Activated CD4-positive, alpha-beta T cell treated with anti-CD3 and anti-CD28 coated beads, Interleukin-10, Interleukin-2, amounts not matched to agents 100 ng/mL and 50 ng/mL, durations not matched to agents 16 hours and 8 hours (primary cell): Measurements from ENCODE around the gene PPM1F.

Experiments
- DNase-seq: peaks from one replicate; pipeline ENCODE4 v3.0.0-alpha.2; 2020

Gene PPM1F

DNA sequence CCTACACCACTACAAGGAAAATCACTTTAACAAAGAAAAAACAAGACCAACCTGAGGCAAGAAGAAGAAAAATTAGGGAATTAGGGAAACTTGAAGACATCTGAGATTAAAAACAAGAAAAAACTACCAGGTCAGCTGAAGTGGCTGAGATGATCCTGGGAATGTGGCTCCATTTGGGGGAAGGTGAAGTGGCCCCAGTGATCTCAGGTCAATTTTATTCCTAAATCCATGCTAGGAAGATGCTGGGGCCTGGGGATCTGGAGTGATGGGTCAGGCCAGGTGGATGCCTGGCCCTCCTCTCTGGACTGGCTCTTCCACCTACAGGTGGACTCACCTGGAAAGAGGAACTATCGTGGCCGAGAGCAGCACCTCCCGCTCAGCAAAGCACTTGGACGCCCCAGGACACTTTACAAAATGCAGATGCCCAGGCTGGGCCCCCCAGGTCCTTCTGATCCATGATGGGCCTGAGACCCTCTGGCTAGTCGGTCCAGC, 23.3 kb upstream of the PPM1F start:
- DNase-seq = no peak

DNA sequence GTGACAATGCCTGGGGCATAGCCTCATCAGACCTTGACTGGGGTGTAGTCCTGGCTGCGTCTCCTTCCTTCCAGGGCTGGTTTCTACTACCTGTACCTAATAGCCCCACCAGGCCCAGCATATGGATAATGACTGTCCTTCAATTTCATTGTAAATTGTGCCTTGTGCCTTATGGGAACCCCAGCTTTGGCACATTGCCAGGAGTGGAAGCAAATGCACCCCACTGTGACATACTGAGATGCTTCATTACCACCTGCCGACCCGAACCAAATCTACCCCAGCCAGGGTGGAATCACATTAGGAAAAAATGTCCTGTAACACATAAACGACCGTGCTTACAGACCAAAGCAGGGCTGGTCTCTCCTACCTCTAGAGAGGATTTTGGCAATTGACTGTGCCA, 22.6 kb upstream of the PPM1F start:
- no peak for DNase-seq

DNA sequence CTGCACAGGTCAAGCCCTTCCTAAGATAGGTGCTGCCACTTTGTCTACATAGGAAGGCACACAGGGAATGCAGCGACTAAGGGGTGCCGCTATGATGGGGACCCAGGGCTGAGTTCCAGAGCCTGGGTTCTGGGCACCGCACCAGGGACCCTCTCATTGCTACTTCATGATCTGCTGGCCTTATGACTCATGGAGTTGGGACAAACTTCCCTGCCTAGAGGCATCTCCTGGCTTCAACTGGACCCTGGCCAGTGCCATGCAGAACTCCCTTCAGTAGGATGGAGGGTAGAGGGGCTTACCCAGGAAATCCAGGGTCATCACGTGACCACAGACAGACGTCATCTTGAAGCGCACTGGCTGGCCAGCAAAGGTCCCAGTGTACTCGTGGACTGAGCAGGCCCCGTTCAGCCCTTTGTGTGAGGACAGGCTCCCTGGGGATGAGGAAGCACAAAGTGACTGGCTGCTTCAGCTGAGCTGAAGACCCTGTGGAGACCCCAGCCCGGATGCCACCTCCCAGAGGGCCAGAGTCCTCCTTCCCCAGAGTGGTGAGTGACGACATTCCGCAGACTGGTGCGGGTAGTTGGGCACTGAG, 21.5 kb upstream of the PPM1F start:
- no peak for DNase-seq

DNA sequence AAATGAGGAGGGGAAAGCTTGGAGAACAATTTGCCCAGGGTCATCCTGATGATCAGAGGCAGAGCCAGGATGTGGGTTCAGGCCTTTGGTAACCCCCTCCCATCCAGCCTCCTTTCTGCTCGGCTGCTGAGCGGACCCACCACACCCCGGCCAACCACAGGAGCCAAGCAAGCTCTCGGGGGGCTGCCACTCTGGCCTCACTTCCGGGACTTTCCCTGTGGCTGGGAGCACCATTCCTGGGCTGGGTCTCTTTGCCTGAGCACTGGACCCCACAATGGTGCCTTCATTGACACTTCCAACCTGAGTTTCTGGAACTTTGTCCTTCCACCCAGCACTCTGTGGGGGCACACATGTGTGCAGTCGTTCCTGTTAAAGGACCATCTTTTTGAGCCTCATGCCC, 20.2 kb upstream of the PPM1F start:
- no peak for DNase-seq

DNA sequence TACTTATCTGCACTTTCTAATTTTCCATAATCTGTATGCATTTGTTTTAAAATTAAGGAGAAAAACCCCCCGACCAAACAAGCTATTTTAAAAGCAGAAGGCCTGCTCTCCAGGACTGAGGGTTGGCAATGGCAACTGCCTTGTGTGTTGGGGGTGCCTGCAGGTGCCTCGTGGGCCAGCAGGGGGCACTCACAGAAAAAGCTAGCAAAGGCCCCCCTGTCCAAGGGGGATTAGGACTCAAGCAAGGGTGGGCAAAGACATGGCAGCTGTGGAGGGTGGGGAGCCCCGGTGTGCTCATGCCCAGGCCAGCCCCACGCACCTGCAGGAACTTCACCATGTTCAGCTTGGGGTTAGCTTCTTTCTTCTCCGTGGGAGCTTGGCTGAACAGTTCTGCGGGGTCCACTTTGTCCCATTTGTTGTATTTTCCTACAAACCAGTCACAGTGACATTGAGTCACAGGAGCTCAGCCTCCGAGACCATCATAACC, 19.7 kb upstream of the PPM1F start:
- peak; percentile 51 for DNase-seq

DNA sequence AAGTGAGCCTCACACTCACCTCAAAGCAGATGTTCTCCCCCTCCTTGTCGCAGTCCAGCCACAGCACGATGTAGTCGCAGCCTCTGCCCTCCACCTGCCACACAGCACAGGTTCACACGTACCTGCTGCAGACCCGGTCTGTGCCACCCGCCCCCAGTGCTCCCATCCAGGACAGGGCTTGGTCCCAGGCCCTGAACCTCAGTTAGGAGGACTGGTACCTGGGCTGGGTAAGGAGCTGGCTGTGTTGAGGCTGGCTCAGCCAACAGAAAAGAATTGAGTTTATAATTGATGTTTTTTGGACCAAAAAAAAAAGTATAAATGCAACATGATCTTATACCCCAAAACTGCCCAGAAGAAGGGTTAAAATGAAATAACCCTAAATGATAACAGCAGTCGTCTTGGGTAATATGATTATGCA, 19.2 kb upstream of the PPM1F start:
- no peak for DNase-seq

DNA sequence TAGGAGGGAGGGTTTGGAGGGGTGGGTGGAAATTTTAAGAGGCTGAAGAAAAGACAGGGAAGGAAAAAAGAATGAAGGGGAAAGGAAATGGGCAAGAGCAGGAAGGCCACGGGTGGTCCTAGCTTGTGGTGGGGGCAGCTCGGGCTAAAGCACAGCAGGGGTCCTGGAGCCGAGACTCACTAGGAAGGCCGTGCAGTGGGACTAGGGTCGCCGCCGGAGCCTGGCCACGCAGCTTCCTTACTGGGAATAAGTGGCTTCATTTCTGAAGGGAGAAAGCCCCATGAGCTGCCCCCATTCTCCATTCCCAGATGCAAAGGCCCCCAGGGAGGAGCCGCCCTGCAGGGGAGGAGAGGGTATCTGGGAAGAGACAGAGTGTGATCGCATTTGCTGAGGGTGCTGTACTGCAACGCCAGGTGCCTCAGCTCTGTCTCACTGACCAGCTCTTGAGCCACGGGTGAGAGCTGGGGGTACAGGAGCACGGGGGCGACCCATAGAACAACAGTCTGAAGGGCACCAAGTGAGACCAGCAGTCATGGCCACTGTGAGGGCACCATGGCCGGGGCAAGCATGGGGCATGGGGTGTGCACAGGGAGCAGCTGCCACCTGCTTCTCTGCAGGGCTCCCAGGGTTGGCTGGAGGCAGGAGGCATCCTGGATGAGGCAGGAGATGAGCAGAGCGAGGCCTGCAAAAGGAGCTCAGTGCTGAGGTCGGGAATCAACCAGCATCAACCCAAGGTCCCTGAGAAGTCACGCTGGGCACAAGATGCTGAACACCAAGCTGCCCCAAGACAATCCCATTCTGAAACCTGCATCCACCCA, 18.4 kb upstream of the PPM1F start:
- no peak for DNase-seq

DNA sequence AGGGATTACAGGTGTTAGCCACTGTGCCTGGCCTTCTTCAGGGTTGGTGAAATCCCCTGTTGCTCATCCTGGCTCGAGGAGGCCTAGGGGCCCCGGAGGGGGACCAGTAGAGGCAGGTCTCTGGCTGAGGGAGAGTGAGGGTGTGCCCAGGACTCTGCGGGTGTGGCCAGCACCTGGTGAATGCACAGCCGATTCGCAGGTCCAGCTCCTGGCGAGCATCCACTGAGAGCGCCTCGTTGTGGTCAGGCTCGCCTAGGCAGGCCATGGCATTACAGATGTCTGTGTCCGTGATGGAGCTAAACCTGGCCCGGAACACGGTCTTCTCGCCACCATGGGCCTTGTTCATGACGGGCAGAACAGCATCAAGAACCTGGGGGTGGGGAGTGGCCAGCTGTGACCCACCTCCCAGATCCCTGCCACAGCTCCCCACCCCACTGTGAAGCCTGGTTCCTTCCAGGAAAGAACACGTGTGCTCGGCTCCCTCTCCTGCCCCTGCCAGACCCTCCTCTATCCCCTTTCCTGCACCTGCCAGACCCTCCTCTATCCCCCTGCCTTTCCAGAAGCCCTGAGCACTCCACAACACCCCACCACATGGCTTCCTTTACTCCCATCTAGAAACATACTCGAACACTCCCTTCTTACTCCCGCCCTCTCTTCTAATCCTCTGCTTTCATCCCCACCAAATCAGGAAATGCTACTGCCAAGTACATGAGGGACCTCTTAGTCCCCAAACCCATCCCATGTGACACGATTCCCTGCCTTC, 17.6 kb upstream of the PPM1F start:
- no peak for DNase-seq

DNA sequence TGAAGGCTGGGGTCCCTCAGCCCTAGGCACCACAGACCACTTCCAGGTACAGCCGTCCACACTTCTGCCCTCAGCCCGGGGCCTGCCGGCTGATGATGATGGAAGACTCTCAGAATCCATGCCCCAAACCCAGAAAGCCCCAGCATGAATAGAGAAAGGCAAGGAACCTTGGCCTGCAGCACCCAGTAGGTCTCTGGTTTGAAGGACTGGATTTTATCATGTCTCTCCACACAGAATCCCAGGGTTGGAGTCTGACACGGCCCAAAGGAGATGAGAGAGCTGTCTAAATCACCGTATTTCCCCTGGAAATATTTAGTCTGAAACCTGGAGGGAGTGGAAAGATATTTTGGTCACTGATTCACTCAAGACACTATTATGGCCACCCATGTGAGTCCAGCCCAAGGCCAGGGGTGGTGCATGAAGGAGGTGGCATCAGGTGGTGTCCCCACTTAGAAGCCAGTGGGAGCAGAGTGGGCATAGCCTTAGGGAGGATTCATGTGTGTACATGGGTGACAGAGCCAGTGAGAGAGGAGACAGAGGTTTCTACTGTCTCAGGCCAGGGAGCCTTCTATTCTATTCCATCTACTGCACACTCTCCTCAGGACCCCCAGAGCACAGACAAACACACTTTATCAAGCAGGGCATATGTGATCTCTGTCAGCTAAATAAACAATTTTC, 15.9 kb upstream of the PPM1F start:
- no peak for DNase-seq

DNA sequence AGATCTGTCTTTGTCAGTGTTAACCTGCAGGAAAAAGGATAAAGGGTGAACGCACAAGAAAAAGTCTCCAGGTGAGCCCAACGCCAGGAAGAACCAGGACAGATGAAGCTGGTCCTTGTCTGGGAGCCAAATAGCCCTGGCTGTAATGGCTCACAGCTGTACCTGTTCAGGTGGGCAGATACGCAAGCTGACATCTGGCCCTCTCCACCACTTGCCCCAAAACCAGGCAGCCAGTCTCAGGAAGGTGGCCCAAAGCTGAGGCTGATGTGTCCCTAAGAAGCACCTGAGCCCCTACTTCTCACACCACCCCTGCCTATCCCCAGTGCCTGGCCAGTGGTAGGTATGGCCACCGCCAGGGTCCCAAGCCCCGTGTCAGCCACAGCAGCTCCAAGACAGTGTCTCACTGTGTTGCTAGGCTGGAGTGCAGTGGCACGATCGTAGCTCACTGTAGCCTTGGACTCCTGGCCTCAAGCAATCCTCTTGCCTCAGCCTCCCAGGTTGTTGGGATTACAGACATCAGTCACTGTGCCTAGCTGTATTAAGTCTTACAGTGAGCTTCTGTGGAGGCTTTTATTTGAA, 15.1 kb upstream of the PPM1F start:
- DNase-seq = no peak

DNA sequence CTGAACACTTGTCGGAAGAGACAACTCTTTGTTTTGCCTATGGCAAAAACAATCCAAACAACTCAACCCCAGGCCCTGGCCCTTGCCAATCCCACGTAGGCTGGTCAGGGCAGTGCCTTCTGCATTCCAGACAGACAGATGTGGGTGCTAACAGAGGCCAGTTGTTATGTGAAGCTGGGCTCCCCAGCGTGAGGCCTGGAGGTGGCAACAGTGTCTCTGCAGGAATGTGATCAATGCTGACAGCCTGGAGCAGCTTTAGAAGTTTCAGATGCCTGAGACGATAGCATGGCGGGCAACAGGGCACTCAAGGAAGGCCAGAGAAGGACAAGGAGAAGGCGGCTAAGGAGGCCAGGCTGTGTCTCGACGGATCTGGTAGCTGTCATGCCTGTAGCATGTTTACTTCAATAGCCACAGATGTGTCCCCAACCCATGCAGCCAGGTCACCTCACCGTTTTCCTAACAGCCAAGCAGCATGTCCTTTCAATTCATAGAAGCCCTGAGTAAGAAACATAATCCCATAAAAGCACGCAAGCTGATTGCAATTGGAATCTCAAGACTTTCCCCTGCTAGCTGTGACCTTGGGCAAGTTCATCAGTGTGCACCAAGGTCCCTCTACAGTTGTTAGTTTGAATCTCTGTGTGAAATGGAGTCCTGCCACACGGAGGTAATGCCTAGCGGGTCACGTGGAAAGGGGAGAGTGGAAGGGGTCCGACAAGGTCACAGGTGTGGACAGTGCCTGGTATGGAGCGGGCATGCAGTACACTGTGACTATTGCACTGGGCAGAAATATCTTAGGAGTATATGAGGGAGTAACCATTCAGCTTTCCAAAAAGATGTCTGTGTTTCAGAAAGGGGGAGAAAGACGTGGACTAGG, 14.2 kb upstream of the PPM1F start:
- no peak for DNase-seq

DNA sequence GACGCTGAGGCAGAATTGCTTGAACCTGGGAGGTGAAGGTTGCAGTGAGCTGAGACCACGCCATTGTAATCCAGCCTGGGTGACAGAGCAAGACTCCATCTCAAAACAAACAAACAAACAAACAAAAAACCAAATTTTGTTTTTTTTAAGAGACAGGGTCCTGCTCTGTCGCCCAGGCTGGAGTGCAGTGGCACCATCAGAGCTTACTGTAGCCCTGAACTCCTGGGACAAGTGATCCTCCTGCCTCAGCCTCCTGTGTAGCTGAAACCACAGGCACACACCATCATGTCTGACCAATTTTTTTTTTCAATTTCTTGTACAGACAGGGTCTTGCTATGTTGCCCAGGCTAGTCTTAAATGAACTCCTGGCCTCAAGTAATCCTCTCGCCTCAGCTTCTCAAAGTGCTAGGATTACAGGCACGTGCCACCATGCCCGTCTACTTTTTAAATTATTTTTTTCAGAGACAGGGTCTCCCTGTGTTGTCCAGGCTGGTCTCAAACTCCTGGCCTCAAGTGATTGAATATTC, 13.2 kb upstream of the PPM1F start:
- no peak for DNase-seq

DNA sequence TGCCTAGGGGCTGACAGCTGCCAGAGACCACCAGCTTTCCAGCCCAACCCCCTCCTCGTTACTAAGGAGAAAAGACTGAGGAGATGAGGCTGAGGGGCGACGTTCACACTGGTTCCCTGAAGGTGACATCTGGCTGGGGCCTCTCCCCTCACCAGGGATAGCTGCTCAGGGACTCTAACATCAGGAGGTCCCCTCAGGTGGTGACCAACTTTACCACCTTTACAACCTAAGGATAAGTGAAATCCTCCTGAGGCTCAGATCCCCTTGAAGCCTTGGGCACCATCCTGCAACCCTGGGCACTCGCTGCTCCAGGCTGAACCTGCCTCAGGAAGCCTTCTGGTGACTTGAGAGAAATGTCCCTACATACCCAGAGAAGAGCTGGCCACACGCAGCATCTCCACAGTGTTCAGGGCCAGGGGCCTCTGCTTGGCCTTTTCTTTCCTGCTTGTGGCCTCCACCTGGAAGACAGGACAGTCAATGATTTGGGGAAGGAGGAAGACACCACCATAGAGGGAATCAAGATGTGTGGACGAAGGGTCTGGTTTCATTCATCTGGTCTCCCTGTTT, 12.4 kb upstream of the PPM1F start:
- DNase-seq = no peak

DNA sequence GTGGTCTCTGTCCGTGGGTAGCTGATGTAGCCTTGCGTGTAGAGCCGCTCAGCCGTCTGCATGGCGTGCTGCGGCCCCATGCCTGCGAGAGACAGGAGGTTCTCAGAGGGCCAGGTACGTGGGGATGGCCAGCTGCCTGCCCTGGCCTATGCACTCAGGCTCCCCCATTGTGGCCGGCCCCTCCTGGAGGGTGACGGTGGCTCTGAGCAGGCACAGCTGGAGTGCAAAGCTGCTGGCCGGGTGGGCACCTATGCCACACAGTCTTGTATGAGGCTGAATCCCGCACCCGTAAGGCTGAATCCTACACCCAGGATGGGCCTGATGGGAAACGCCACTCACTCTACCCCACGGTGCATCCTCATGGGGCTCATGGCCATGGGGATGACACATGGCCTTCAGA, 11.6 kb upstream of the PPM1F start:
- no peak for DNase-seq

DNA sequence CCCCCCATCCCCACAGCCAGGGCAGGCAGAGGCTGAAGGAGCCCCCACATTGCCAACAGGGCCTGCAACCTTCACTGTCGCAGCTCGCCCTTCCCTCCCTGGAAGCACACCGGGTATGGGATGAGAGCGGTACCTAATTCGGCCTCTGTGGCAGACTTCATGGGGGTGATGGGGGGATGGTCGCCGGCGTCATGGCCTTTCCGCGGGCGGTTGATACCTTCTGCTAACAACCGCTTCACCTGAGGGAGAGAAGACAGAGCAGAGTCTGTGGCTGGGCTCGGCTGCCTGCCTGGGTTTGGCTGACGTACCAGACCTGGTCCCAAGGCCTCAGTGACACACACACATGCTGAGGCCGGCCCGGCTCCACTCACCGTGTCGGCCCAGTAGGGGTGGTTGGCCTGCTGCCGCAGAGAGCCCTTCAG, 11.2 kb upstream of the PPM1F start:
- no peak for DNase-seq

DNA sequence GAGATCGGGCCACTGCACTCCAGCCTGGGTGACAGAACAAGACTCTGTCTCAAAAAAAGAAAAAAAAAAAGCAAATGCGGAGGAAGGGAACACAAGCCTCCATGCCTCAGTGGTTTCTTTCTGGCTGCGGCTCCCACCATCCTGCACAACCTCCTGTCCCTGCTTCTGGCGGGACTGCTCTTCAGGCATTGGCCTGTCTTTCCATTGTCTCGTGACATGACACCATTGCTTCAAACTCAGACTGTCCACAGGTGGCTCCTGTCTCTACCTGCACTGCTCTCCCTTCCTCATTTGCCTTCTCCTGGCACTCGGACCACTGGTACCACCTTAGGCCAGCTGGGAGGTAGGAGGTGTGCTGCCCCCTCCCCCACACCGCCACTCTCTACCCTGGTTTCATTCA, 10.6 kb upstream of the PPM1F start:
- DNase-seq = no peak

DNA sequence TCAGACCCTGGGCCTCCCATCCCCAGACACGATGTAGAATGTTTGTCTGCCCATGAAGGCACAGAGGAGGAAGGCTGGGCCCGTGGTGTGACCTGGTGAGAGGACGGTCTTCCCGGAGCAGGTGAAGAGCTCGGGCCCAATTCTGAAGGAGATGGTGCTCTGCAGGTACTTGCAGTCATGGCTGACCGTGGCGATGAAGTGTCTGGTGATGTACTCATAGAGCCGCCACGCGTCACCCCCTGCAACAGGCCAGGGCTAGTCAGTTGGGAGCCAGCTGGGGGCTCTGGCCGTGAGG, 10.0 kb upstream of the PPM1F start:
- DNase-seq = no peak

DNA sequence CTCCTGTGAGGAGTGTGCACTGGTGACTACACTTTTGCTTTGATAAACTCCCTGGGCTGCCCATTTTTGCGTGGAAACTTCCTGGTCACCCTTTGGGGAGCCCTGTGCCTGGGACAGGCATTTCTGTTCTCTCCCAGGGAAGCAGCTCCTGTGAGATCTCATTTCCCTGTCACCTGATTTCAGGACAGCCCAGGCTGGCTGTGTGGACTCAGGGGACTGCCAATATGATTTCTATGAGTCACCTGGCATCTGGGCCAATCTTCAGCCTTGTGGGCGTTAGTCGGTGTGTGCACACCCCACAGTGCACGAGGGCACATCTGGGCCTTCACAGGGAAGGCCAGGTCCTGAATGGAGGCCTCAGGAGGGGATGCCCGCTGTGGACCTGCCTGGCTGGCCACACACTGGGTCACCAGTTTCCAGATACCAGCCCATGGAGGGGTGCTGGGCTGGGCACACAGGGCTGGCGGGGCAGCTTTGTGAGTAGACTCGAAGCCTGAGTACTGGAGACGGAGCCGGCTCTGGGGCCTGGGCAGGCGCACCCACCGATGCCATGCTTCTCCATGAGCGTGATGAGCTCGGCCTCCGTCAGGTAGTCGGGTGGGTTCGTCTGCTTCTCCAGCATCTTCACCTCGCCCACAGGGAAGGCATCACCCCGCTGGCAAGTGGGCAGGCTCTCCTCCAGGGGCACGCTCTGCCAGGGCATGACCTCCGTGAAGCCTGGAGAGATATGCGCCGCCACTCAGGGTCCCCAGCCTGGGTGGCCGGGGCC, 9.4 kb upstream of the PPM1F start:
- DNase-seq = no peak

DNA sequence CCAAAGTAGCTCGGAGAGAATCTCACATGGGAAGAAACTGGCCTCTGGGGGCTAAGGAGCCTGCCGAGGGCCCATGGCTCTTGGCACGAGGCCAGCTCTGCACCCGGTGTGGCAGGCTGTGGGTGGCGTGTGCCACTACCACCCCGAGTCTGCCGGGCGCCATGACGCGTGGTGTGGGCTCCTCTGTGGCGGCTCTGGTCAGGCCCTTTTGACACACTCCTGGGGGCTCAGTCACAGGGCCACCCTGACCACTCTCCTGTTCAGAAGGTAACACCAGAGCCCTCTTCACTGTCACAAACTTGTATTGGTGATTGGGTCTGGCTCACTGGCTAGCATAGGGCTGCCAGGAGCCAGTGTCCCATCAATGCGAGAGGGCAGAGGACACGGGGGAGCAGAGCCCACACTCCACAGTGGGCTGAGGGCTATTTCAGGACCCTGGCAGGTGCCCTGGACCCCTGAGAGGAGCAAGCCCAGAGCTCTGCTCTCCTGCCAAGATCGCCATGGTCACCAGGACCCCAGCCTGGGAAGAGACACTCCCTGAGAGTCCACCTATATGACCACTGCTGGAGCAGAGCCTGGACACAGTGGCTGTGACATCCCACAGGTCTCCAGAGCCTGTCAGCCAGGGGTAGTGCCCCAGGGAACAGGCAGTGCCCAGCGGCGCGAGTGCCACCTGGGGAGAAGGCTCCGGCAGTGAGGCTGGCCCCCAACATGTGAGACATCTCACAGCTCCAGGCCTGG, 8.6 kb upstream of the PPM1F start:
- no peak for DNase-seq
